SK-N-SH treated with all-trans-retinoic acid at 6 μM for 48 hours (cell line): ENCODE data around the gene ERMARD.

Experiments used
- ATAC-seq: fragments of 200-7000 bp; cut with Tn5 transposase; 3 replicates; pipeline ENCODE4 v1.9.1; 2020; ENCODE audit warnings: mild to moderate bottlenecking, moderate library complexity
- ARNTL ChIP-seq: fragments of 450-650 bp; formaldehyde crosslinking; IDR thresholded peaks from 2 replicates; pipeline ENCODE4 v1.5.0; 2020; ENCODE audit warnings: low read depth, mild to moderate bottlenecking, moderate library complexity, borderline replicate concordance
- BACH2 ChIP-seq: fragments of 250-450 bp; sonication (Bioruptor Pico); IDR thresholded peaks from 2 replicates; pipeline ENCODE4 v1.9.0; 2021; ENCODE audit warnings: mild to moderate bottlenecking, borderline replicate concordance
- CREB5 ChIP-seq: fragments of 250-450 bp; sonication (Bioruptor Pico); IDR thresholded peaks from 2 replicates; pipeline ENCODE4 v1.5.1; 2020; ENCODE audit warnings: low read depth, mild to moderate bottlenecking, moderate library complexity
- CSDC2 ChIP-seq: fragments of 250-450 bp; sonication (Bioruptor Pico); IDR thresholded peaks from 2 replicates; pipeline ENCODE4 v1.5.0; 2020; ENCODE audit warnings: mild to moderate bottlenecking, moderate library complexity
- CSRNP3 ChIP-seq: fragments of 250-450 bp; sonication (Bioruptor Pico); IDR thresholded peaks from 2 replicates; pipeline ENCODE4 v1.5.1; 2021; ENCODE audit warnings: mild to moderate bottlenecking, moderate library complexity
- ESRRG ChIP-seq: fragments of 250-450 bp; sonication (Bioruptor Pico); IDR thresholded peaks from 2 replicates; pipeline ENCODE4 v1.6.1; 2021; ENCODE audit warnings: mild to moderate bottlenecking
- GLIS3 ChIP-seq: fragments of 250-450 bp; sonication (Bioruptor Pico); IDR thresholded peaks from 2 replicates; pipeline ENCODE4 v1.5.0; 2020; ENCODE audit warnings: mild to moderate bottlenecking, moderate library complexity
- ISL1 ChIP-seq: fragments of 250-450 bp; sonication (Bioruptor Pico); IDR thresholded peaks from 2 replicates; pipeline ENCODE4 v2.1.2; 2022; ENCODE audit warnings: mild to moderate bottlenecking, moderate library complexity
- PATZ1 ChIP-seq: fragments of 250-450 bp; sonication (Bioruptor Pico); IDR thresholded peaks from 2 replicates; pipeline ENCODE4 v1.8.0; 2020; ENCODE audit warnings: mild to moderate bottlenecking, moderate library complexity, borderline replicate concordance
- POU6F1 ChIP-seq: fragments of 250-450 bp; sonication (Bioruptor Pico); IDR thresholded peaks from 2 replicates; pipeline ENCODE4 v1.8.0; 2021; ENCODE audit warnings: low read depth, mild to moderate bottlenecking, moderate library complexity, borderline replicate concordance
- PPARA ChIP-seq: fragments of 250-450 bp; sonication (Bioruptor Pico); IDR thresholded peaks from 2 replicates; pipeline ENCODE4 v1.5.0; 2020; ENCODE audit warnings: mild to moderate bottlenecking, borderline replicate concordance
- RARB ChIP-seq: fragments of 250-450 bp; sonication (Bioruptor Pico); IDR thresholded peaks from 2 replicates; pipeline ENCODE4 v1.8.0; 2021; ENCODE audit warnings: mild to moderate bottlenecking, moderate library complexity
- TCF4 ChIP-seq: fragments of 250-450 bp; sonication (Bioruptor Pico); IDR thresholded peaks from 2 replicates; pipeline ENCODE4 v1.8.0; 2021; ENCODE audit warnings: mild to moderate bottlenecking, moderate library complexity, borderline replicate concordance
- TOX ChIP-seq: fragments of 250-450 bp; sonication (Bioruptor Pico); IDR thresholded peaks from 2 replicates; pipeline ENCODE4 v1.8.0; 2021; ENCODE audit warnings: mild to moderate bottlenecking, moderate library complexity, borderline replicate concordance
- TSHZ2 ChIP-seq: fragments of 250-450 bp; sonication (Bioruptor Pico); IDR thresholded peaks from 2 replicates; pipeline ENCODE4 v1.5.0; 2020; ENCODE audit warnings: mild to moderate bottlenecking, moderate library complexity
- ZC3H10 ChIP-seq: fragments of 250-450 bp; sonication (Bioruptor Pico); IDR thresholded peaks from 2 replicates; pipeline ENCODE4 v1.5.1; 2021; ENCODE audit warnings: mild to moderate bottlenecking, moderate library complexity
- ZFP30 ChIP-seq: fragments of 450-650 bp; formaldehyde crosslinking; IDR thresholded peaks from 2 replicates; pipeline ENCODE4 v1.5.0; 2022; ENCODE audit warnings: mild to moderate bottlenecking, moderate library complexity
- ZNF70 ChIP-seq: fragments of 450-650 bp; formaldehyde crosslinking; IDR thresholded peaks from 2 replicates; pipeline ENCODE4 v1.5.0; 2020; ENCODE audit warnings: mild to moderate bottlenecking, moderate library complexity

The ERMARD gene

GRCh38 chr6:169714178-169714577 lies 37.2 kb upstream of the ERMARD start (continued):
- no peak for TF ChIP-seq POU6F1 (CRISPR knock-in tag)
- no peak for TF ChIP-seq GLIS3 (CRISPR knock-in tag)
- TF ChIP-seq ZNF70 (CRISPR knock-in tag): no peak
- TF ChIP-seq RARB: no peak
- TF ChIP-seq TCF4: no peak
- no peak for TF ChIP-seq ZFP30 (CRISPR knock-in tag)

- ATAC-seq: no peak
- TF ChIP-seq ZFP30 (CRISPR knock-in tag) (no peak), ARNTL (CRISPR knock-in tag) (no peak), ZC3H10 (no peak), TSHZ2 (CRISPR knock-in tag) (no peak), PPARA (CRISPR knock-in tag) (no peak)
Observed at GRCh38 chr6:169714595-169714994, 36.8 kb upstream of the ERMARD start.

GRCh38 chr6:169719117-169719516 lies 32.3 kb upstream of the ERMARD start:
- no peak for TF ChIP-seq PATZ1 (CRISPR knock-in tag)
- TF ChIP-seq ISL1 (CRISPR knock-in tag): peak; percentile 78
- TF ChIP-seq TOX (CRISPR knock-in tag): no peak
- no peak for ATAC-seq

- no peak for TF ChIP-seq TSHZ2 (CRISPR knock-in tag)
- no peak for ATAC-seq
Observed at GRCh38 chr6:169720207-169720855, 31.1 kb upstream of the ERMARD start.

- ATAC-seq: peak; percentile 76
- TF ChIP-seq PPARA (CRISPR knock-in tag) (no peak), CSDC2 (CRISPR knock-in tag) (no peak), GLIS3 (CRISPR knock-in tag) (no peak), CREB5 (CRISPR knock-in tag) (no peak), CSRNP3 (CRISPR knock-in tag) (no peak), POU6F1 (CRISPR knock-in tag) (no peak), ESRRG (CRISPR knock-in tag) (no peak), ARNTL (CRISPR knock-in tag) (no peak), ZC3H10 (no peak), RARB (no peak), BACH2 (no peak)
Observed at GRCh38 chr6:169722362-169723199, 28.8 kb upstream of the ERMARD start.
